K562 (cell line): ENCODE data around the gene ACHE. TPM values are rescaled to one million over a fixed set of nuclear protein-coding genes. Genes with fewer than 3 reads are reported as not detected.

Experiments
- GTF3C2 ChIP-seq: IDR thresholded peaks from 3 replicates; pipeline ENCODE4 v1.6.1; 2011; ENCODE audit warnings: borderline replicate concordance, mild to moderate bottlenecking, moderate library complexity; ENCODE audit not compliant: insufficient read length; ENCODE audit errors: extremely low read depth
- NEUROD1 ChIP-seq: fragments of 150-350 bp; IDR thresholded peaks from 2 replicates; pipeline ENCODE4 v1.6.1; 2014; ENCODE audit warnings: borderline replicate concordance, low read length, low read depth; ENCODE audit not compliant: partially characterized antibody
- PHB2 ChIP-seq: fragments of 450-650 bp; IDR thresholded peaks from 2 replicates; pipeline ENCODE4 v1.6.1; 2017; ENCODE audit warnings: low read depth
- SUPT5H ChIP-seq: fragments of 450-650 bp; IDR thresholded peaks from 2 replicates; pipeline ENCODE4 v1.6.1; 2016
- ZNF23 ChIP-seq: fragments of 250-450 bp; sonication (Bioruptor Pico); IDR thresholded peaks from 2 replicates; pipeline ENCODE4 v1.4.0; 2020; ENCODE audit warnings: mild to moderate bottlenecking
- polyA plus RNA-seq, 8 experiments: library from polyadenylated mRNA; depleted of rRNA in 4 of 8; stranded (reverse) in 5 of 8; unstranded in 3 of 8; fragments of >200 nt; fragmentation: Nextera tagmentation in 2 of 8; fragmentation: Illumina TruSeq in 1 of 8; extraction: Ambion mirVana in 2 of 8; extraction: Trizol in 1 of 8; gene quantifications; 2 replicates each; pipeline versions ENCODE4 v1.2.1 to v1.2.3, GENCODE V29; 2011 to 2014; ENCODE audit warnings: inconsistent platforms in 1 of 8, missing spikeins in 1 of 8
- total RNA-seq, 7 experiments: library from RNA; depleted of rRNA in 6 of 7; stranded (reverse); fragments of >200 nt in 6 of 7; fragmentation: Illumina TruSeq in 2 of 7; extraction: Trizol in 2 of 7; gene quantifications; 2 replicates each; pipeline versions ENCODE4 v1.2.1 to v1.2.3, GENCODE V29; 2011 to 2021; ENCODE audit warnings: low replicate concordance in 1 of 7

Gene ACHE
- total and polyA plus RNA-seq, 9 of the 15 experiments (the other 6 are each of a cell fraction or from before 2014, with no cell fraction given): 0.04 to 8.8 (median 1.9) TPM

- TF ChIP-seq GTF3C2: no peak
- no peak for TF ChIP-seq PHB2
- TF ChIP-seq NEUROD1: no peak
- TF ChIP-seq ZNF23 (CRISPR knock-in tag): no peak
- peak; percentile 53; the same call in 1 of the 2 replicates for TF ChIP-seq SUPT5H
These were observed 456 bp upstream of the ACHE start (continued) for GRCh38 chr7:100895956-100896731.
